ENCODE data around the gene TTC7B.
A peak's percentile ranks its signal among the peaks of the same experiment; 100 is the strongest.

Gene TTC7B

GRCh38 chr14:90624227-90624626 lies 192.0 kb downstream of the TTC7B start:
- Mint-ChIP-seq H3K4me3 (no peak overlapping the region), H3K27me3 (peaks cover 14% of the 10 kb centered on the region), H3K4me1 (no peaks in the 10 kb centered on the region), H3K9me3 (no peaks in the 10 kb centered on the region), H3K27ac (no peak overlapping the region), H3K36me3 (no peaks in the 10 kb centered on the region)
- DNase-seq = no peak
- CTCF ChIA-PET = no interaction called here

DNA sequence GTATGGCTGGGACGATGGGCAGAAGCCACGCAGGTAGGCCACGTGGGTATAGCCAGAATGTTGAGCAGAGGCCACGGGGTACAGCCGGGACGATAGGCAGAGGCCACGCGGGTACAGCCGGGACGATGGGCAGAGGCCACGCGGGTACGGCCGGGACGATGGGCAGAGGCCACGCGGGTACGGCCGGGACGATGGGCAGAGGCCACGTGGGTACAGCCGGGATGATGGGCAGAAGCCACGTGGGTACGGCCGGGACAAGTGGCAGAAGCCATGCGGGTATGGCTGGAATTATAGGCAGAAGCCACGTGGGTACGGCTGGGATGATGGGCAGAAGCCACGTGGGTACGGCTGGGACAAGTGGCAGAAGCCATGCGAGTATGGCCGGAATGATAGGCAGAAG lies 195.0 kb downstream of the TTC7B start:
- Mint-ChIP-seq H3K36me3 (no peaks in the 10 kb centered on the region), H3K27ac (no peak overlapping the region), H3K9me3 (no peaks in the 10 kb centered on the region), H3K4me1 (no peaks in the 10 kb centered on the region), H3K27me3 (peaks cover 7% of the 10 kb centered on the region), H3K4me3 (no peak overlapping the region)
- DNase-seq = no peak
- CTCF ChIA-PET = no interaction called here

GRCh38 chr14:90620568-90621077 lies 195.6 kb downstream of the TTC7B start:
- Mint-ChIP-seq H3K27ac (no peak overlapping the region), H3K9me3 (no peaks in the 10 kb centered on the region), H3K4me3 (no peak overlapping the region), H3K4me1 (no peaks in the 10 kb centered on the region), H3K27me3 (peaks cover 7% of the 10 kb centered on the region), H3K36me3 (no peaks in the 10 kb centered on the region)
- no peak for DNase-seq
- CTCF ChIA-PET = interaction anchor here (1.8 kb wide), 1 partner anchor 76 kb away, joined by 4 read pairs; no protein-coding TSS in a partner anchor

GRCh38 chr14:90619911-90620310 lies 196.3 kb downstream of the TTC7B start:
- DNase-seq = no peak
- H3K27ac Mint-ChIP-seq = no peak overlapping the region
- peaks cover 4% of the 10 kb centered on the region for H3K27me3 Mint-ChIP-seq
- no peaks in the 10 kb centered on the region for H3K36me3 Mint-ChIP-seq
- no peaks in the 10 kb centered on the region for H3K9me3 Mint-ChIP-seq
- no peak overlapping the region for H3K4me3 Mint-ChIP-seq
- CTCF ChIA-PET = interaction anchor here (1.8 kb wide), 1 partner anchor 77 kb away, joined by 4 read pairs; no protein-coding TSS in a partner anchor
- no peaks in the 10 kb centered on the region for H3K4me1 Mint-ChIP-seq

GRCh38 chr14:90617961-90618360 lies 198.3 kb downstream of the TTC7B start:
- CTCF ChIA-PET = no interaction called here
- no peak overlapping the region for H3K4me3 Mint-ChIP-seq
- no peaks in the 10 kb centered on the region for H3K9me3 Mint-ChIP-seq
- no peaks in the 10 kb centered on the region for H3K36me3 Mint-ChIP-seq
- no peak overlapping the region for H3K27ac Mint-ChIP-seq
- peaks cover 4% of the 10 kb centered on the region for H3K27me3 Mint-ChIP-seq
- H3K4me1 Mint-ChIP-seq = no peaks in the 10 kb centered on the region
- no peak for DNase-seq

- no peak for DNase-seq
- H3K27me3 Mint-ChIP-seq = peaks cover 4% of the 10 kb centered on the region
- H3K36me3 Mint-ChIP-seq = no peaks in the 10 kb centered on the region
- H3K4me1 Mint-ChIP-seq = no peaks in the 10 kb centered on the region
- no peak overlapping the region for H3K4me3 Mint-ChIP-seq
- CTCF ChIA-PET = no interaction called here
- H3K9me3 Mint-ChIP-seq = no peaks in the 10 kb centered on the region
- no peak overlapping the region for H3K27ac Mint-ChIP-seq
These were observed 199.3 kb downstream of the TTC7B start for GRCh38 chr14:90616881-90617280.

DNA sequence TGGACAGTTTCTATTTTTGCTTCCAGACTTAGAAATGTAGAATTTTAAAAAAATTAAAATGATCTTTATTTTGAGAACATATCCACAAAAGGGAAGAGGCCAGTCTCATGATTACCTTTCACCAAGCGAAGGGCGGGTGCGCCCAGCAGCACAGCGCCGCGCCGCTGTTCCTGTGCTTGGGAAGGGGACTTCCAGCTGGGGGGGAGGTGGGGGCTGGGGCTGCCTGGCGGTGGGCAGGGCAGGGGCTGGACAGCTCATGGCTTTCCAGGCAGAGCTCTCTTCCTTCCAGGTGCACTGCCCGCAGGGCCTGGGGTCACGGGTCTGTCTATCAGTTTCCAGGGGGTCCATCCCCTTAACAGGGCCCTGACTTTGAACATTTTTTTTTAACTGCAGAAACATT lies 199.9 kb downstream of the TTC7B start:
- Mint-ChIP-seq H3K9me3 (no peaks in the 10 kb centered on the region), H3K27ac (no peak overlapping the region), H3K36me3 (no peaks in the 10 kb centered on the region), H3K27me3 (peaks cover 4% of the 10 kb centered on the region), H3K4me3 (no peak overlapping the region), H3K4me1 (no peaks in the 10 kb centered on the region)
- CTCF ChIA-PET = no interaction called here
- DNase-seq = no peak

- no peak for DNase-seq
- H3K9me3 Mint-ChIP-seq = no peaks in the 10 kb centered on the region
- H3K4me1 Mint-ChIP-seq = no peaks in the 10 kb centered on the region
- CTCF ChIA-PET = no interaction called here
- H3K4me3 Mint-ChIP-seq = no peak overlapping the region
- H3K27ac Mint-ChIP-seq = peak overlapping the region; percentile 25
- peaks cover 4% of the 10 kb centered on the region for H3K27me3 Mint-ChIP-seq
- no peaks in the 10 kb centered on the region for H3K36me3 Mint-ChIP-seq
These were observed 200.6 kb downstream of the TTC7B start for GRCh38 chr14:90615517-90616060.

DNA sequence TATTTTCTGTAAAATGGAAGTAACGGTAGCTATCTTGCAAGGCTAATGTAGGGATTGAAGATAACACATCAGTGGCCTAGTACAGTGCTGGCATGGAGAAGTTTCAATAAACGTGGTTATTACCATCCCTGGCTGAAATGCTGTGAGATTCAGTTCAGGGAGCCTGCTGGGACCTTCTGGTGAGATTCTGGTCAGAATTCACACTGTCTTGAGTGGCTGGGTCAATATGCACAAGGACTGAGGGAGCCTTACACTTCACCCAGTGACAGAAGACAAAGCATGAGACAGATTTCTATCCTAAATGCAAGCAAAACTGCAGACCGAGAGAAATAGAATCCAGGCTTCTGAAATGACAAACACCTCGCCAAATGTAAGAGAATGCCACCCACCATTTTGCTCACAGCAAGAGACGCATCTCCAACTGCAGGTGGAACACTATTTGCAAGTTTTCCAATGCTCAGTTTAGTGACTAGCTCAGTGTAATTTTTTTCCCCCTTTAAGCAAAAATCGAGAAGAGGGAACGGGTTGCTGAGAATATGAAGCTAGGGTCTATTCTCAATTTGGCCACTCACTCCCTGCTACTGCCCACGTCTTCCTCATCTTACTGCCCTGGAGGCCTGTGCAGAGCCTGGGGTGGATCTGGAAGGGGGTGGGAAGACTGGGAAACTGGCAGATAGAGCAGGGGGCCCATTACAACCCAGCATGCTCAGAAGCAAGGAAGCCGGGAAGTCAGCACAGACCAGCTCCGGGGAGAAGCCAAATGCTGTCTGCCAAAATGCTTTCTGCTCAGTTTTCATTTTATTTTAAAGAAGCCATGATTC lies 201.3 kb downstream of the TTC7B start:
- H3K27ac Mint-ChIP-seq = no peak overlapping the region

GRCh38 chr14:90613997-90614396 lies 202.2 kb downstream of the TTC7B start:
- no peak overlapping the region for H3K4me3 Mint-ChIP-seq
- no peak overlapping the region for H3K27ac Mint-ChIP-seq
- no peaks in the 10 kb centered on the region for H3K4me1 Mint-ChIP-seq

More for the DNA sequence above, 201.3 kb downstream of the TTC7B start:
- no peaks in the 10 kb centered on the region for H3K4me1 Mint-ChIP-seq
- H3K36me3 Mint-ChIP-seq = no peaks in the 10 kb centered on the region
- peaks cover 4% of the 10 kb centered on the region for H3K27me3 Mint-ChIP-seq
- H3K9me3 Mint-ChIP-seq = no peaks in the 10 kb centered on the region
- DNase-seq = no peak
- H3K4me3 Mint-ChIP-seq = no peak overlapping the region
- CTCF ChIA-PET = no interaction called here

GRCh38 chr14:90613453-90613852 lies 202.8 kb downstream of the TTC7B start:
- CTCF ChIA-PET = no interaction called here
- Mint-ChIP-seq H3K9me3 (no peaks in the 10 kb centered on the region), H3K27me3 (peaks cover 1% of the 10 kb centered on the region)

More at GRCh38 chr14:90613997-90614396, 202.2 kb downstream of the TTC7B start:
- no peak for DNase-seq
- H3K27me3 Mint-ChIP-seq = peaks cover 4% of the 10 kb centered on the region
- CTCF ChIA-PET = no interaction called here
- no peaks in the 10 kb centered on the region for H3K36me3 Mint-ChIP-seq
- H3K9me3 Mint-ChIP-seq = no peaks in the 10 kb centered on the region

DNA sequence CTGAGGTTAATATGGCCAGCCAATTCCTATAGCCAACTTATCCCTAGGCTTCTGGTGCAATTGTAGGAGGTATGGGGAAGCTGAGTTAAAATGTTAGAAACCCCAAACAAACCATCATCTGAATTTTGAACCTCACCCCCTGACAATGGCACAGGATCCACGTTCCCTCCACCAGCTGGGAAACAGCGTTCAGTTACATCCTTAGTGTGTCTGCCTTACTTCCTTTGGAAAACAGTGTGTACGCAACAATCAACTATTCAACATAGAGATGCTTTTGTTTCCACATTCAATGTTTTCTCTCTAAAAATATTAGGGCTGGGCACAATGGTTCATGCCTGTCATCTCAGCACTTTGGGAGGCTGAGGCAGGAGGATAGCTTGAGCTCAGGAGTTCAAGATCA lies 203.4 kb downstream of the TTC7B start:
- no peaks in the 10 kb centered on the region for H3K4me1 Mint-ChIP-seq
- CTCF ChIA-PET = no interaction called here

More at GRCh38 chr14:90613453-90613852, 202.8 kb downstream of the TTC7B start:
- DNase-seq = no peak
- Mint-ChIP-seq H3K36me3 (no peaks in the 10 kb centered on the region), H3K4me3 (no peak overlapping the region), H3K4me1 (no peaks in the 10 kb centered on the region), H3K27ac (no peak overlapping the region)

GRCh38 chr14:90611936-90612335 lies 204.3 kb downstream of the TTC7B start:
- Mint-ChIP-seq H3K27me3 (no peaks in the 10 kb centered on the region), H3K27ac (no peak overlapping the region), H3K4me3 (no peak overlapping the region), H3K4me1 (no peaks in the 10 kb centered on the region), H3K9me3 (no peaks in the 10 kb centered on the region), H3K36me3 (no peaks in the 10 kb centered on the region)
- DNase-seq = no peak
- CTCF ChIA-PET = no interaction called here

More for the DNA sequence above, 203.4 kb downstream of the TTC7B start:
- Mint-ChIP-seq H3K27me3 (no peaks in the 10 kb centered on the region), H3K4me3 (no peak overlapping the region), H3K9me3 (no peaks in the 10 kb centered on the region), H3K36me3 (no peaks in the 10 kb centered on the region), H3K27ac (no peak overlapping the region)
- no peak for DNase-seq

DNA sequence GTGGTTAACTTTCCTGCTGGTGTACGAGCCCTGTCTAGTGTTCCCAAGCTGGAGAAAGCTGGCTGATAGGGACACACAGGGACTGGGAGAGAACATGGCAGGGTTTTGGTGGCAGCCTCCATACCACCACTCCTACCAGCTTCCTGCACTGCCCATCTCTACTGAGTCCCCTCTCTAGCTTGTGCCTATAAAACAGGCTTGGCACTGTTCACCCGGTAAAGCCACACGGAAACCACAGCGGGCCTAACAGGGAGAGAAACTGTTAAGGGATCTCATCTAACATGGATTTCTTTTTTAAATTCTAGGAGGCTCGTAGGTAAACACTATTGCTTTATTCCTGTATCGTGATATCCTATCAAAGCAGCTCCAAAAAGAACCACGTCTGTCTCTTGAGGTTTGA lies 204.7 kb downstream of the TTC7B start:
- Mint-ChIP-seq H3K27ac (no peak overlapping the region), H3K36me3 (no peaks in the 10 kb centered on the region), H3K27me3 (no peaks in the 10 kb centered on the region), H3K4me3 (no peak overlapping the region), H3K9me3 (no peaks in the 10 kb centered on the region), H3K4me1 (no peaks in the 10 kb centered on the region)
- no peak for DNase-seq
- CTCF ChIA-PET = no interaction called here
